Pancreas (tissue), 10 donors: ENCODE measurements around the gene BABAM2. TPM values are rescaled to one million over a fixed set of nuclear protein-coding genes. Genes with fewer than 3 reads are reported as not detected.
A peak's percentile ranks its signal among the peaks of the same experiment; 100 is the strongest.

Source experiments
- ATAC-seq, 4 donors: fragments of 200-7000 bp; cut with Tn5 transposase; one replicate each; pipeline versions ENCODE4 v1.8.0 to v1.9.1; 2020; ENCODE audit warnings: mild to moderate bottlenecking in 4 of 4, moderate library complexity in 4 of 4
- DNase-seq, 6 donors: peaks; one replicate each; pipeline ENCODE4 v3.0.0-alpha.2; 2020
- FAIRE-seq: peaks from 2 replicates; lab custom pipeline; 2012; peaks lifted over from hg19 to GRCh38; lab: Jason Lieb, UNC
- H3K27ac ChIP-seq, 4 donors: fragments of 200-600 bp; sonication (generic); 1 replicate in 3 of 4; 2 replicates in 1 of 4; pipeline versions ENCODE4 v1.5.0 to v1.8.0; 2020
- H3K27me3 ChIP-seq, 4 donors: fragments of 200-600 bp; one replicate each; pipeline ENCODE4 v1.8.0; 2021
- H3K36me3 ChIP-seq, 3 donors: fragments of 200-600 bp; sonication (generic) in 1 of 3; one replicate each; pipeline versions ENCODE4 v1.5.0 to v1.8.0; 2020 to 2021
- H3K4me1 ChIP-seq, 3 donors: fragments of 200-600 bp; one replicate each; pipeline ENCODE4 v1.8.0; 2021
- H3K4me3 ChIP-seq, 4 donors: fragments of 200-600 bp; sonication (generic) in 2 of 4; one replicate each; pipeline versions ENCODE4 v1.5.0 to v1.8.0; 2020 to 2021
- H3K9me3 ChIP-seq, 4 donors: fragments of 200-600 bp; one replicate each; pipeline ENCODE4 v1.8.0; 2021
- WGBS, 2 donors: extraction: QIAGEN DNeasy Blood & Tissue Kit; methylation state at CpG; one replicate each; pipeline ENCODE4 v1.1.7; 2013; 5-methylcytosine and 5-hydroxymethylcytosine counted together
- intact Hi-C, 3 donors: fragments of 100-400 bp; cut with DNase I; formaldehyde crosslinking; loops; one replicate each; pipeline versions ENCODE4 v1.11.1 to v1.14.2; 2022
- polyA plus RNA-seq, 2 donors: library from polyadenylated mRNA; stranded (reverse); fragments of 200-250 nt; gene quantifications; one replicate each; pipeline ENCODE4 v1.2.3, GENCODE V29; 2013
- total RNA-seq, 6 donors: library from RNA; stranded (reverse); fragmentation: NEBNext Ultra II Directional in 4 of 6; extraction: Animal tissue kit (Norgen Biotek cat#: 25700) in 4 of 6; gene quantifications; one replicate each; pipeline versions ENCODE4 v1.2.1 to v1.2.4, GENCODE V29; 2021 to 2023
- TF ChIP-seq, protein P1 (sequence below), 4 donors: fragments of 200-600 bp; sonication (generic) in 3 of 4; IDR thresholded peaks; one replicate each; pipeline versions ENCODE4 v1.5.0 to v1.8.0; 2021; ENCODE audit warnings: antibody characterized with exemption in 4 of 4
- donor health status: healthy with polysubstance abuse.
- donor health status: DM: no; HTN: no; CAD: no; lungs with moderate emphysema.
- donor health status: DM: no; HTN: no; CAD: no.
- donor health status: control.
- donor health status: control.
- donor health status: Bipolar disorder and iron deficiency.
- donor health status: DM: yes; HTN: yes; CAD: no.
- donor health status: DM: no; HTN: no; CAD: no.
- donor health status: DM: no; HTN: no; CAD: no.
- donor health status: DM: yes; HTN: yes; CAD: no.

The BABAM2 gene
- total and polyA plus RNA-seq, 8 donors = 9.4 to 21.3 (median 15.6) TPM

DNA sequence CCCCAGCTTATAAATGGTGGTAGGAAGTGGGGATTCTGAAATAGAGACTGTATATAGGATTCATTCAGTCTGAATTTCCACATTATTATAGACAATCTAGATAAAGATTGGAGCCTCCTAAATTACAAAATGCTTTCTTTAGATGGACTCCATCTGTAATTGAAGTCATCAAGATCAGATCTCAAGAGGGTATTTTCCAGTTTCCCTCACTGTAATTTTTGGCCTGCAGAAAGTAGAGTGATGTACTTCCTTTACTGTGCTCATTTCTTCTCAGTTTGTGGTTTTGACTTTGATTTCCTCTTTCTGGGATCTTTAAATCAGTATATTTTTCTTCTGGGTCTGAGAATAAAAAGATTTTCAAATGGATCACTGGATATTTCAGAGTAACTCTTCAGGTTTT lies 7.2 kb downstream of the BABAM2 start:
- TF ChIP-seq, protein P1, sequence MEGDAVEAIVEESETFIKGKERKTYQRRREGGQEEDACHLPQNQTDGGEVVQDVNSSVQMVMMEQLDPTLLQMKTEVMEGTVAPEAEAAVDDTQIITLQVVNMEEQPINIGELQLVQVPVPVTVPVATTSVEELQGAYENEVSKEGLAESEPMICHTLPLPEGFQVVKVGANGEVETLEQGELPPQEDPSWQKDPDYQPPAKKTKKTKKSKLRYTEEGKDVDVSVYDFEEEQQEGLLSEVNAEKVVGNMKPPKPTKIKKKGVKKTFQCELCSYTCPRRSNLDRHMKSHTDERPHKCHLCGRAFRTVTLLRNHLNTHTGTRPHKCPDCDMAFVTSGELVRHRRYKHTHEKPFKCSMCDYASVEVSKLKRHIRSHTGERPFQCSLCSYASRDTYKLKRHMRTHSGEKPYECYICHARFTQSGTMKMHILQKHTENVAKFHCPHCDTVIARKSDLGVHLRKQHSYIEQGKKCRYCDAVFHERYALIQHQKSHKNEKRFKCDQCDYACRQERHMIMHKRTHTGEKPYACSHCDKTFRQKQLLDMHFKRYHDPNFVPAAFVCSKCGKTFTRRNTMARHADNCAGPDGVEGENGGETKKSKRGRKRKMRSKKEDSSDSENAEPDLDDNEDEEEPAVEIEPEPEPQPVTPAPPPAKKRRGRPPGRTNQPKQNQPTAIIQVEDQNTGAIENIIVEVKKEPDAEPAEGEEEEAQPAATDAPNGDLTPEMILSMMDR (IDR thresholded peaks at IDR 0.05) = no peak
- peak overlapping the region in 1 of 4 donors; percentile 18 for H3K27ac ChIP-seq
- no peaks in the 10 kb centered on the region for H3K4me1 ChIP-seq
- H3K4me3 ChIP-seq = no peak overlapping the region
- DNase-seq (no peak), FAIRE-seq (no peak), ATAC-seq (peak in 1 of 4 donors; percentile 30)
- peaks cover 0 to 18% (median 0%) of the 10 kb centered on the region in 3 donors for H3K36me3 ChIP-seq
- H3K27me3 ChIP-seq = no peaks in the 10 kb centered on the region
- intact Hi-C loops = no loop called here
- H3K9me3 ChIP-seq = no peaks in the 10 kb centered on the region

DNA sequence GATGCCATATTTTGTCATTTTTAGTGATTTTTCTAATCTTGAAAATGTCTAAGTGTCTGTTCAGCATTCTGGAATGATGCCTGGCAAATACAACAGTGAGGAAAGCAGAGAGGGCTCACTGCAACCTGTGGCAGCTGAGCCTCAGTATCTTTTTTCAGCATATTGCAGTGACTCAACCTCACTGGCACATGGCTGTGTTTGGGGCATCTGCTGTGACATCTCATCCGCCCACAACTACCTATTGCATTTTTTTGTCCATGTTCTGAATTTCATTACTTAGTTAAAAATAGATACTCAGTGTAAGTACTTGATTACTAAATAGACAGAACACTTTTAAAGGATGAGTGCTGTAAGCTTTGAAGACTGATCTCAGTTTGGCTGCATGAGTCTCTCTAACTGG lies 10.7 kb downstream of the BABAM2 start:
- WGBS, 2 donors = 90 to 96% methylated on average over 1 of the region's 1 CpG
- Histone ChIP-seq H3K4me1 (no peaks in the 10 kb centered on the region), H3K27ac (no peak overlapping the region), H3K27me3 (no peaks in the 10 kb centered on the region), H3K4me3 (no peak overlapping the region), H3K36me3 (peaks cover 0 to 11% (median 0%) of the 10 kb centered on the region in 3 donors), H3K9me3 (no peaks in the 10 kb centered on the region)
- no peak for FAIRE-seq
- TF ChIP-seq, protein P1 (IDR thresholded peaks at IDR 0.05) = no peak
- intact Hi-C loops = no loop called here
- no peak for DNase-seq
- no peak for ATAC-seq

DNA sequence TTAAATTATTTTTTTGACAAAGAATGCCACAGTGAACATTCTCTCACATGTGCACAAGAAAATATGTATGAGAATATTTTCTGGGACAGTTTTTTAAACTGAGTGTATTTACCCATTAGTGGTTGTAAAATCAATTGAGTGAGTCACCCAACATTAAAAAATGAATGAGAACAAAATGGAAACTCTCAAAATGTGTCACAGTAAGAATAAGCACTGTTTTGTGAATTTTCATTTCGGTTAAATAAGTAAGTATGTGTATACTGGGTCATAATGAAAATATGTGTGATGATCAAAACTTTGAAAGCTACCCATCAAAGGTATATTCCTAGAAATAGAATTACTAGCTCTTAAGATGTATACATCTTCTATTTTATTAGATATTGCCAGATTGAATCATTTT lies 11.6 kb downstream of the BABAM2 start:
- no peak for ATAC-seq
- no peak for DNase-seq
- FAIRE-seq = no peak
- TF ChIP-seq, protein P1 (IDR thresholded peaks at IDR 0.05) = no peak
- no peak overlapping the region for H3K4me3 ChIP-seq
- H3K4me1 ChIP-seq = no peaks in the 10 kb centered on the region
- H3K27me3 ChIP-seq = no peaks in the 10 kb centered on the region
- H3K36me3 ChIP-seq = peaks cover 0 to 6% (median 0%) of the 10 kb centered on the region in 3 donors
- H3K27ac ChIP-seq = no peak overlapping the region
- intact Hi-C loops = no loop called here
- no peaks in the 10 kb centered on the region for H3K9me3 ChIP-seq
- 92 to 95% methylated on average over 1 of the region's 1 CpG for WGBS, 2 donors

DNA sequence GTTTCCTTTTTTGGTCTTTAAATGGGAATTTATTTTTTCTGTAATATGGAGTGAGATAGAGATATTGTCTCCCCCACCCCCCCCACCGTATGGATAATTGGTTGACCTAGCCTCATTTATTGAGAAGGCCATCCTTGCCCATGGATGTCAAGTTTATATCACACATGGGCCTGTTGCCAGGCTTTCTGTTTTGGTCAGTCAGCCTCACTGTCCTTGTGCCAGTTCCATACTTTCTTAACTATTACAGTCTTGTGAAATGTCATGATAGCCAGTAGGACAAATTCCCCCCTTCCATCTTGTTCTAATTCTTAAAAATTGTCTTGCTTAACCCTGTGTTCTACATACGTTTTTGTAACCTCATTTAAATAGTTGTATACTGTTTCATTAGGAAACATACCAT lies 12.5 kb downstream of the BABAM2 start:
- Histone ChIP-seq H3K4me3 (no peak overlapping the region), H3K9me3 (no peaks in the 10 kb centered on the region), H3K27me3 (no peaks in the 10 kb centered on the region), H3K27ac (no peak overlapping the region), H3K4me1 (no peaks in the 10 kb centered on the region), H3K36me3 (peaks cover 0 to 6% (median 0%) of the 10 kb centered on the region in 3 donors)
- intact Hi-C loops = no loop called here
- no peak for FAIRE-seq
- TF ChIP-seq, protein P1 (IDR thresholded peaks at IDR 0.05) = no peak
- DNase-seq = no peak
- ATAC-seq = no peak
- 66 to 71% methylated on average over 2 of the region's 2 CpGs for WGBS, 2 donors

DNA sequence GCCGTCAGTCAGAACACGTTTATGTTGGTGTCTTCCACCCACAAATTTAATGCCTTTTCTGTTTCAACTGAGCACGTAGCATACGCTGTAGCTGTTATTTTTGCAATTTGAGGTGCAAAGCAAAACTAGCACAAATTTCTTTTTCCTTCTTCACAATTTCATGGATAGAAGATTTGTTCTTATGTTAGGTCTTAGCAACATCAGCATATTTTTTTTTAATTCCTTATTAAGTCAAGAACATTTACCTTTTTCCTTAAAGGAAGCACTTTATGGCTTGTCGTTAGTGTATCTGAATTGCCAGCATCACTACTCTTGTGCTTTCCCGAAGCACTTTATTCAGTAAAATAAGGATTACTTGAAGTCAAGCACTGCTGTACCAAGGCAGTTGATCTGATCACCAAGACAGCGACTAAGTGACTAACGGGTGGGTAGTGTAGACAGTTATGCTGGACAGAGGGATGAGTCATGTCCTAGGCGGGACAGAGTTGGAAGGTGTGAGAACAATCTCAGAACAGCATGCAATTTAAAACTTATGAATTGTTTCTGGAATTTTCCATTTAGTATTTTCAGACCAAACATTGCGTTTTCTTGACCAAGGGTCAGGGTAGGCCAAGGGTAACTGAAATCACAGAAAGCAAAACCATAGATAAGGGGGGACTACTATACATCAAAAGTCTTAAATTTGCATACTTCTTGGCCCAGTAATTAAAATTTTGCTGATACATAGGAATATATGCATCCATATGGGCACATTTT lies 13.3 kb downstream of the BABAM2 start:
- DNase-seq = no peak
- Histone ChIP-seq H3K4me3 (no peak overlapping the region), H3K27me3 (no peaks in the 10 kb centered on the region), H3K4me1 (no peaks in the 10 kb centered on the region), H3K27ac (no peak overlapping the region), H3K36me3 (peaks cover 0 to 6% (median 0%) of the 10 kb centered on the region in 3 donors), H3K9me3 (no peaks in the 10 kb centered on the region)
- TF ChIP-seq, protein P1 (IDR thresholded peaks at IDR 0.05) = no peak
- no peak for ATAC-seq
- intact Hi-C loops = no loop called here
- no peak for FAIRE-seq
- WGBS, 2 donors = 93 to 96% methylated on average over 10 of the region's 10 CpGs
